DND-41 (cell line): ENCODE data around the gene CEP170B.

Experiments
- CTCF ChIP-seq: IDR thresholded peaks from 2 replicates; pipeline ENCODE4 v1.5.1; 2012; ENCODE audit warnings: borderline replicate concordance, low read length, moderate library complexity, mild to moderate bottlenecking; ENCODE audit not compliant: poor library complexity, severe bottlenecking; ENCODE audit errors: extremely low read depth
- EZH2 ChIP-seq: IDR thresholded peaks from 3 replicates; pipeline ENCODE4 v1.6.1; 2012; ENCODE audit warnings: borderline replicate concordance, low read depth, mild to moderate bottlenecking, moderate library complexity, low read length, inconsistent platforms; ENCODE audit not compliant: severe bottlenecking

- TF ChIP-seq CTCF (no peak), EZH2 (no peak)
Measured at GRCh38 chr14:104883681-104884361, 18.8 kb downstream of the CEP170B start.
